Measurements from ENCODE around the gene HDAC4.

HDAC4 gene

GRCh38 chr2:239121600-239122012 is 279.2 kb downstream of the HDAC4 start:
- Histone ChIP-seq H3K9ac (ENCODE audit: insufficient read length, low read depth) (no peak overlapping the region), H3K9me3 (ENCODE audit: insufficient read depth, low read length) (peaks cover 5% of the 10 kb centered on the region; the same call in 1 of the 2 replicates), H3K36me3 (ENCODE audit: insufficient read depth, insufficient read length, low read length) (peaks cover 26% of the 10 kb centered on the region), H3K27me3 (ENCODE audit: insufficient read depth, insufficient read length) (no peaks in the 10 kb centered on the region), H3K4me1 (ENCODE audit: insufficient read depth, insufficient read length) (peaks cover 4% of the 10 kb centered on the region), H3K4me3 (ENCODE audit: insufficient read length, low read depth) (no peak overlapping the region)
- no peak for DNase-seq (ENCODE audit: low read depth, low spot score)
- TF ChIP-seq ZNF274 (IDR thresholded peaks at IDR 0.05; ENCODE audit: low read depth, low read length): no peak
- TF ChIP-seq YY1 (IDR thresholded peaks at IDR 0.05; ENCODE audit: insufficient read depth, insufficient read length): no peak
- TF ChIP-seq SUZ12 (IDR thresholded peaks at IDR 0.05; ENCODE audit: extremely low read depth, insufficient read depth, insufficient read length): no peak

GRCh38 chr2:239120664-239121063 is 280.2 kb downstream of the HDAC4 start:
- no peaks in the 10 kb centered on the region for H3K27me3 ChIP-seq (ENCODE audit: insufficient read depth, insufficient read length)
- no peak for DNase-seq (ENCODE audit: low read depth, low spot score)
- no peak for TF ChIP-seq SUZ12 (IDR thresholded peaks at IDR 0.05; ENCODE audit: extremely low read depth, insufficient read depth, insufficient read length)
- TF ChIP-seq YY1 (IDR thresholded peaks at IDR 0.05; ENCODE audit: insufficient read depth, insufficient read length): no peak
- H3K4me1 ChIP-seq (ENCODE audit: insufficient read depth, insufficient read length): peaks cover 4% of the 10 kb centered on the region
- peaks cover 17% of the 10 kb centered on the region for H3K36me3 ChIP-seq (ENCODE audit: insufficient read depth, insufficient read length, low read length)
- no peak overlapping the region for H3K4me3 ChIP-seq (ENCODE audit: insufficient read length, low read depth)
- H3K9ac ChIP-seq (ENCODE audit: insufficient read length, low read depth): no peak overlapping the region
- H3K9me3 ChIP-seq (ENCODE audit: insufficient read depth, low read length): peaks cover 5% of the 10 kb centered on the region; the same call in 1 of the 2 replicates

- Histone ChIP-seq H3K4me3 (ENCODE audit: insufficient read length, low read depth) (no peak overlapping the region), H3K4me1 (ENCODE audit: insufficient read depth, insufficient read length) (peaks cover 7% of the 10 kb centered on the region), H3K27me3 (ENCODE audit: insufficient read depth, insufficient read length) (no peaks in the 10 kb centered on the region), H3K9ac (ENCODE audit: insufficient read length, low read depth) (peak overlapping the region; percentile 26), H3K9me3 (ENCODE audit: insufficient read depth, low read length) (peaks cover 2% of the 10 kb centered on the region; the same call in 1 of the 2 replicates), H3K36me3 (ENCODE audit: insufficient read depth, insufficient read length, low read length) (peaks cover 5% of the 10 kb centered on the region)
- DNase-seq (ENCODE audit: low read depth, low spot score): no peak
- TF ChIP-seq ZNF274 (IDR thresholded peaks at IDR 0.05; ENCODE audit: low read depth, low read length) (no peak), SUZ12 (IDR thresholded peaks at IDR 0.05; ENCODE audit: extremely low read depth, insufficient read depth, insufficient read length) (no peak), YY1 (IDR thresholded peaks at IDR 0.05; ENCODE audit: insufficient read depth, insufficient read length) (no peak)
Observed at GRCh38 chr2:239119346-239120126, 281.3 kb downstream of the HDAC4 start.

GRCh38 chr2:239118675-239119211 is 282.1 kb downstream of the HDAC4 start:
- no peak overlapping the region for H3K9ac ChIP-seq (ENCODE audit: insufficient read length, low read depth)
- no peak overlapping the region for H3K4me3 ChIP-seq (ENCODE audit: insufficient read length, low read depth)
- no peaks in the 10 kb centered on the region for H3K27me3 ChIP-seq (ENCODE audit: insufficient read depth, insufficient read length)
- H3K4me1 ChIP-seq (ENCODE audit: insufficient read depth, insufficient read length): peaks cover 12% of the 10 kb centered on the region
- no peak for DNase-seq (ENCODE audit: low read depth, low spot score)
- H3K36me3 ChIP-seq (ENCODE audit: insufficient read depth, insufficient read length, low read length): no peaks in the 10 kb centered on the region
- TF ChIP-seq SUZ12 (IDR thresholded peaks at IDR 0.05; ENCODE audit: extremely low read depth, insufficient read depth, insufficient read length) (no peak), YY1 (IDR thresholded peaks at IDR 0.05; ENCODE audit: insufficient read depth, insufficient read length) (no peak), ZNF274 (IDR thresholded peaks at IDR 0.05; ENCODE audit: low read depth, low read length) (no peak)
- no peaks in the 10 kb centered on the region for H3K9me3 ChIP-seq (ENCODE audit: insufficient read depth, low read length)

- no peak for TF ChIP-seq ZNF274 (IDR thresholded peaks at IDR 0.05; ENCODE audit: low read depth, low read length)
- no peak for TF ChIP-seq SUZ12 (IDR thresholded peaks at IDR 0.05; ENCODE audit: extremely low read depth, insufficient read depth, insufficient read length)
- TF ChIP-seq YY1 (IDR thresholded peaks at IDR 0.05; ENCODE audit: insufficient read depth, insufficient read length): no peak
- Histone ChIP-seq H3K27me3 (ENCODE audit: insufficient read depth, insufficient read length) (no peaks in the 10 kb centered on the region), H3K9me3 (ENCODE audit: insufficient read depth, low read length) (no peaks in the 10 kb centered on the region), H3K36me3 (ENCODE audit: insufficient read depth, insufficient read length, low read length) (no peaks in the 10 kb centered on the region), H3K9ac (ENCODE audit: insufficient read length, low read depth) (no peak overlapping the region), H3K4me1 (ENCODE audit: insufficient read depth, insufficient read length) (peaks cover 12% of the 10 kb centered on the region), H3K4me3 (ENCODE audit: insufficient read length, low read depth) (no peak overlapping the region)
- DNase-seq (ENCODE audit: low read depth, low spot score): no peak
Observed at GRCh38 chr2:239118264-239118663, 282.6 kb downstream of the HDAC4 start.

- DNase-seq (ENCODE audit: low read depth, low spot score): no peak
- H3K4me3 ChIP-seq (ENCODE audit: insufficient read length, low read depth): no peak overlapping the region
- no peak for TF ChIP-seq YY1 (IDR thresholded peaks at IDR 0.05; ENCODE audit: insufficient read depth, insufficient read length)
- peaks cover 12% of the 10 kb centered on the region for H3K4me1 ChIP-seq (ENCODE audit: insufficient read depth, insufficient read length)
- no peak overlapping the region for H3K9ac ChIP-seq (ENCODE audit: insufficient read length, low read depth)
- H3K9me3 ChIP-seq (ENCODE audit: insufficient read depth, low read length): no peaks in the 10 kb centered on the region
- H3K36me3 ChIP-seq (ENCODE audit: insufficient read depth, insufficient read length, low read length): no peaks in the 10 kb centered on the region
- H3K27me3 ChIP-seq (ENCODE audit: insufficient read depth, insufficient read length): no peaks in the 10 kb centered on the region
Observed at GRCh38 chr2:239117831-239118230, 283.0 kb downstream of the HDAC4 start.

GRCh38 chr2:239116456-239117246 is 284.2 kb downstream of the HDAC4 start:
- Histone ChIP-seq H3K9ac (ENCODE audit: insufficient read length, low read depth) (no peak overlapping the region), H3K27me3 (ENCODE audit: insufficient read depth, insufficient read length) (no peaks in the 10 kb centered on the region), H3K9me3 (ENCODE audit: insufficient read depth, low read length) (no peaks in the 10 kb centered on the region), H3K4me3 (ENCODE audit: insufficient read length, low read depth) (no peak overlapping the region), H3K4me1 (ENCODE audit: insufficient read depth, insufficient read length) (peaks cover 8% of the 10 kb centered on the region), H3K36me3 (ENCODE audit: insufficient read depth, insufficient read length, low read length) (peaks cover 5% of the 10 kb centered on the region)
- TF ChIP-seq ZNF274 (IDR thresholded peaks at IDR 0.05; ENCODE audit: low read depth, low read length): no peak
- TF ChIP-seq SUZ12 (IDR thresholded peaks at IDR 0.05; ENCODE audit: extremely low read depth, insufficient read depth, insufficient read length): no peak
- no peak for TF ChIP-seq YY1 (IDR thresholded peaks at IDR 0.05; ENCODE audit: insufficient read depth, insufficient read length)
- no peak for DNase-seq (ENCODE audit: low read depth, low spot score)
